ELF-1 (cell line): ENCODE results near the gene CCDC88C.
A peak's percentile ranks its signal among the peaks of the same experiment; 100 is the strongest.
"Not testable (repeated sequence)": the region's sequence is repeated elsewhere in the genome, so short reads cannot be mapped to it uniquely, and the experiment has no call there.

Source experiments
- DNase-seq: peaks from one replicate; pipeline ENCODE4 v3.0.0-alpha.2; 2016; ENCODE audit warnings: low read depth, low spot score

The CCDC88C gene

GRCh38 chr14:91417120-91417982 is at the start of gene CCDC88C:
Gene CCDC88C (minus strand): TSS chr14:91417820. CDS start chr14:91417690, 130 bp downstream.
- peak; percentile 61 for DNase-seq

GRCh38 chr14:91466192-91466591 is 48.6 kb upstream of the CCDC88C start:
- no peak for DNase-seq

GRCh38 chr14:91464615-91465205 is 47.1 kb upstream of the CCDC88C start:
- DNase-seq = no peak

GRCh38 chr14:91458612-91459011 is 41.0 kb upstream of the CCDC88C start:
- DNase-seq = no peak

GRCh38 chr14:91456283-91456682 is 38.7 kb upstream of the CCDC88C start:
- no peak for DNase-seq

- DNase-seq = no peak
Observed at GRCh38 chr14:91454580-91454979, 37.0 kb upstream of the CCDC88C start.

GRCh38 chr14:91454155-91454554 is 36.5 kb upstream of the CCDC88C start:
- no peak for DNase-seq

- DNase-seq = no peak
Observed at GRCh38 chr14:91453744-91454143, 36.1 kb upstream of the CCDC88C start.

- DNase-seq = no peak
Observed at GRCh38 chr14:91444335-91445020, 26.9 kb upstream of the CCDC88C start.

GRCh38 chr14:91439345-91439744 is 21.7 kb upstream of the CCDC88C start:
- no peak for DNase-seq

GRCh38 chr14:91438845-91439244 is 21.2 kb upstream of the CCDC88C start:
- DNase-seq = no peak

- not testable (repeated sequence) for DNase-seq
Observed at GRCh38 chr14:91436266-91436665, 18.6 kb upstream of the CCDC88C start.

- DNase-seq = no peak
Observed at GRCh38 chr14:91429385-91429784, 11.8 kb upstream of the CCDC88C start.

- DNase-seq = not testable (repeated sequence)
Observed at GRCh38 chr14:91428931-91429330, 11.3 kb upstream of the CCDC88C start.

GRCh38 chr14:91425531-91425944 is 7.9 kb upstream of the CCDC88C start:
- DNase-seq = not testable (repeated sequence)

GRCh38 chr14:91424813-91425530 is 7.4 kb upstream of the CCDC88C start:
- DNase-seq = no peak

- no peak for DNase-seq
Observed at GRCh38 chr14:91420686-91421085, 3.1 kb upstream of the CCDC88C start.

- no peak for DNase-seq
Observed at GRCh38 chr14:91419451-91419850, 1.8 kb upstream of the CCDC88C start.

GRCh38 chr14:91419044-91419397 is 1.4 kb upstream of the CCDC88C start:
- no peak for DNase-seq

- peak; percentile 98 for DNase-seq
Observed at GRCh38 chr14:91418387-91419043, 895 bp upstream of the CCDC88C start.

- DNase-seq = no peak
Observed at GRCh38 chr14:91417983-91418386, 365 bp upstream of the CCDC88C start.
